Measurements from ENCODE around the gene GPR35.

Gene GPR35

GRCh38 chr2:240626531-240627300 is 1.4 kb downstream of the GPR35 start:
- peak; percentile 72 to 83 (median 80) for DNase-seq

GRCh38 chr2:240627736-240628506 is 2.6 kb downstream of the GPR35 start:
- DNase-seq, result no peak

- DNase-seq, result no peak
Observed at GRCh38 chr2:240628507-240628807, 3.2 kb downstream of the GPR35 start.

- DNase-seq, result no peak
Observed at GRCh38 chr2:240628808-240629618, 3.7 kb downstream of the GPR35 start.

GRCh38 chr2:240629619-240629967 is 4.3 kb downstream of the GPR35 start:
- DNase-seq, result no peak

- no peak for DNase-seq
Observed at GRCh38 chr2:240629968-240630770, 4.9 kb downstream of the GPR35 start.

GRCh38 chr2:240630771-240631547 is 5.7 kb downstream of the GPR35 start:
- no peak for DNase-seq

GRCh38 chr2:240631548-240632305 is 6.4 kb downstream of the GPR35 start:
- no peak for DNase-seq

GRCh38 chr2:240632306-240632721 is 7.0 kb downstream of the GPR35 start:
- DNase-seq, result no peak

- no peak for DNase-seq
Observed at GRCh38 chr2:240635121-240635997, 10.1 kb downstream of the GPR35 start.

- no peak for DNase-seq
Observed at GRCh38 chr2:240635998-240636547, 10.8 kb downstream of the GPR35 start.

GRCh38 chr2:240636563-240637115 is 11.4 kb downstream of the GPR35 start:
- no peak for DNase-seq

GRCh38 chr2:240637116-240637900 is 12.0 kb downstream of the GPR35 start:
- DNase-seq, result no peak

GRCh38 chr2:240637901-240638345 is 12.6 kb downstream of the GPR35 start:
- no peak for DNase-seq

GRCh38 chr2:240638512-240639160 is 13.4 kb downstream of the GPR35 start:
- no peak for DNase-seq

- no peak for DNase-seq
Observed at GRCh38 chr2:240639566-240639965, 14.3 kb downstream of the GPR35 start.

GRCh38 chr2:240640939-240641338 is 15.7 kb downstream of the GPR35 start:
- DNase-seq, result peak; percentile 66 to 87 (median 80)

Measured in suppressor macrophage treated with lipopolysaccharide for 1 hour (primary cell).